Measurements from ENCODE around the gene SIGLEC8. TPM values are rescaled to one million over a fixed set of nuclear protein-coding genes. Genes with fewer than 3 reads are reported as not detected.

SIGLEC8 gene
- total RNA-seq, 1 donor: not detected

DNA sequence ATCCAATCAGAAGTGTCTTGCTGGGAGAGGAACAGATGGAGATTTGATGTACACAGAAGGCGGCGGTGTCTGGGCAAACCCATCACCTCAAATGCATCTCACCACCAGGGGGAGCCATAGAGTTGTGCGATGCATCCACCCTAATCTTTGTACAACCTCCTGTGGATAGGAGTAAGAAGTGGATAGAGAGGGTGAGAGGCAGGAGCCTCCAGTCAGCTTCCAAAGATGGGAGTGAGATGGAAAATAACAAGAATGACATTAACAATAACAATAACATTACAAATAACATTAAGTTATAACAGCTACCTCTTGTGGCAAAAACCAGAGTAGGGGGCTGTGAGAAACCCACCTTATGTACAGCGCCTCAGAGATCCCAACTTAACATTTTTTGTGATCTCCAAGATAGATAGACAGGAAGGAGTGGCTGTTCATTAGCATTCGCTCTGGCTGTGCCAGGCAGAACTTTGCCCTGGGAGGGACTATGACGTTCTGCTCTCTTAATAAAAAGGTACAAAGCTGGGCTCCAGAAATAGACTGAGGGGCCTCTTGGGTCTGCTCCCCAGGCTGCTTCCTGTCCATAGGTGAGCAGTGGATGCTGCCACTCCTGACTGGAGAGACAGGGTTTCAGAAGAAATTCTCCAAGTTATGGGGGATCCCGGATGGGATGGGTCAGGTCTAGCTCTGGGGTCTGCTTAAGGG, 14.9 kb upstream of the SIGLEC8 start:
- Histone ChIP-seq H3K4me3 (ENCODE audit: insufficient read depth, low read length) (no peak overlapping the region), H2AFZ (ENCODE audit: low read length) (no peak overlapping the region), H3K4me2 (ENCODE audit: insufficient read depth, low read length) (no peak overlapping the region), H3K4me1 (ENCODE audit: insufficient read depth, low read length) (no peaks in the 10 kb centered on the region), H4K20me1 (ENCODE audit: insufficient read depth, low read length) (no peaks in the 10 kb centered on the region), H3K79me2 (ENCODE audit: insufficient read depth, low read length) (no peaks in the 10 kb centered on the region), H3K27ac (ENCODE audit: low read depth, low read length) (no peak overlapping the region), H3K9me3 (ENCODE audit: low read depth, low read length) (no peaks in the 10 kb centered on the region), H3K27me3 (ENCODE audit: insufficient read depth, low read length) (no peaks in the 10 kb centered on the region), H3K36me3 (ENCODE audit: insufficient read depth, low read length) (no peaks in the 10 kb centered on the region)
- DNase-seq (ENCODE audit: insufficient read length, low spot score, missing footprints): peak; percentile 86
- TF ChIP-seq, protein P1, sequence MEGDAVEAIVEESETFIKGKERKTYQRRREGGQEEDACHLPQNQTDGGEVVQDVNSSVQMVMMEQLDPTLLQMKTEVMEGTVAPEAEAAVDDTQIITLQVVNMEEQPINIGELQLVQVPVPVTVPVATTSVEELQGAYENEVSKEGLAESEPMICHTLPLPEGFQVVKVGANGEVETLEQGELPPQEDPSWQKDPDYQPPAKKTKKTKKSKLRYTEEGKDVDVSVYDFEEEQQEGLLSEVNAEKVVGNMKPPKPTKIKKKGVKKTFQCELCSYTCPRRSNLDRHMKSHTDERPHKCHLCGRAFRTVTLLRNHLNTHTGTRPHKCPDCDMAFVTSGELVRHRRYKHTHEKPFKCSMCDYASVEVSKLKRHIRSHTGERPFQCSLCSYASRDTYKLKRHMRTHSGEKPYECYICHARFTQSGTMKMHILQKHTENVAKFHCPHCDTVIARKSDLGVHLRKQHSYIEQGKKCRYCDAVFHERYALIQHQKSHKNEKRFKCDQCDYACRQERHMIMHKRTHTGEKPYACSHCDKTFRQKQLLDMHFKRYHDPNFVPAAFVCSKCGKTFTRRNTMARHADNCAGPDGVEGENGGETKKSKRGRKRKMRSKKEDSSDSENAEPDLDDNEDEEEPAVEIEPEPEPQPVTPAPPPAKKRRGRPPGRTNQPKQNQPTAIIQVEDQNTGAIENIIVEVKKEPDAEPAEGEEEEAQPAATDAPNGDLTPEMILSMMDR (IDR thresholded peaks at IDR 0.05; ENCODE audit: extremely low read depth, low read depth, low read length): peak; percentile 90

DNA sequence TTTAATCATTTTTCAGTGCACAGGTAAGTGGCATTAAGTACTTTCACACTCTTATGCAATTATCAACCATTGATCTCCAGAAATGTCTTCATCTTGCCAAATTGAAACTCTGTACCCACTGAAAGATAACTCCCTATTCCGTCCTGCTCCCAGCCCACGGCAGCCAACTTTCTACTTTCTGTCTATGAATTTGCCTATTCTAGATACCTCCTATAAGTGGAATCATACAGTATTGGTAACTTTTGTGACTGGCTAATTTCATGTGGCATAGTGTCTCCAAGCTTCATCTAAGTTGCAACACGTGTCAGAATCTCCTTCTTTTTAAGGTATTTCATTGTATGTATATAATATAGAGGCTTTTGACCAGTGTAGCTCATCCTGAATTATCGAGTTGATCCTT, 14.4 kb upstream of the SIGLEC8 start:
- H4K20me1 ChIP-seq (ENCODE audit: insufficient read depth, low read length): no peaks in the 10 kb centered on the region
- H2AFZ ChIP-seq (ENCODE audit: low read length): no peak overlapping the region
- no peaks in the 10 kb centered on the region for H3K27me3 ChIP-seq (ENCODE audit: insufficient read depth, low read length)
- no peak overlapping the region for H3K4me3 ChIP-seq (ENCODE audit: insufficient read depth, low read length)
- no peak for DNase-seq (ENCODE audit: insufficient read length, low spot score, missing footprints)
- no peak overlapping the region for H3K27ac ChIP-seq (ENCODE audit: low read depth, low read length)
- H3K9me3 ChIP-seq (ENCODE audit: low read depth, low read length): no peaks in the 10 kb centered on the region
- H3K4me1 ChIP-seq (ENCODE audit: insufficient read depth, low read length): no peaks in the 10 kb centered on the region
- TF ChIP-seq, protein P1 (IDR thresholded peaks at IDR 0.05; ENCODE audit: extremely low read depth, low read depth, low read length): no peak
- no peaks in the 10 kb centered on the region for H3K79me2 ChIP-seq (ENCODE audit: insufficient read depth, low read length)
- H3K4me2 ChIP-seq (ENCODE audit: insufficient read depth, low read length): no peak overlapping the region
- no peaks in the 10 kb centered on the region for H3K36me3 ChIP-seq (ENCODE audit: insufficient read depth, low read length)

DNA sequence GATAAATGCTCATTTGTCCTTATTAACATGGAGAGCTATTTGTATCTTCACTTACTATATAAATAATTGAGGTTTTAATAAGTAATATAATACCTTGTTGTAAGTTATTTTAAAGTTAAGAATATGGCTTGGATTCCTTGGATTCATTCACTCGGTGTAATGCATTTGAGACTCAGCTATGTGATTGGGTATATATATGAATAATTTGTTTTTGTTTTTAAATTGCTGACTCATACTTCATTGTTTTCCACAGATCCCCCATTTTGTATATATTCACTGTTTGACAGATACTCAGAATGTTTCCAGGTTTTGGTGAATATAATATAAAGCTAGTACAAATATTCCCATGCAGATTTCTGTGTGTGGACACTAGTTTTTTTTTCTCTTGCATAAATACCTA, 13.3 kb upstream of the SIGLEC8 start:
- TF ChIP-seq, protein P1 (IDR thresholded peaks at IDR 0.05; ENCODE audit: extremely low read depth, low read depth, low read length): no peak
- Histone ChIP-seq H3K36me3 (ENCODE audit: insufficient read depth, low read length) (no peaks in the 10 kb centered on the region), H3K4me2 (ENCODE audit: insufficient read depth, low read length) (no peak overlapping the region), H3K79me2 (ENCODE audit: insufficient read depth, low read length) (no peaks in the 10 kb centered on the region), H2AFZ (ENCODE audit: low read length) (no peak overlapping the region), H3K4me3 (ENCODE audit: insufficient read depth, low read length) (no peak overlapping the region), H3K27me3 (ENCODE audit: insufficient read depth, low read length) (no peaks in the 10 kb centered on the region), H4K20me1 (ENCODE audit: insufficient read depth, low read length) (no peaks in the 10 kb centered on the region), H3K4me1 (ENCODE audit: insufficient read depth, low read length) (no peaks in the 10 kb centered on the region), H3K27ac (ENCODE audit: low read depth, low read length) (no peak overlapping the region), H3K9me3 (ENCODE audit: low read depth, low read length) (no peaks in the 10 kb centered on the region)
- no peak for DNase-seq (ENCODE audit: insufficient read length, low spot score, missing footprints)

DNA sequence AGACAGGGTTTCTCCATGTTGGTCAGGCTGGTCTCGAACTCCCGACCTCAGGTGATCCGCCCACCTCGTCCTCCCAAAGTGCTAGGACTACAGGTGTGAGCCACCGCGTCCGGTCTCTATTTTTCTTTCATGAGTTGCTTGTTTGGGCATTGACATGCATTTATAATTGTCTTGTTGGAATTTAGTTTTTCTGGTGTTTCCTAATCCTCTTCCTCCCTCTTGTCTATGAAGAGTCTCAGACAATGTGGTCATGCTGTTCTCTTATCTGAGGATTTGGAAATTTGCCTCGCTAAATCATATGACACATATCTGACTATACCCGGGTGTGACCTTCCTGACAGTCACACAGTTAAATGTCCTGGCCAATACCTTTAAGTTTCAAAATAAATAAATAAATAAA, 12.7 kb upstream of the SIGLEC8 start:
- Histone ChIP-seq H4K20me1 (ENCODE audit: insufficient read depth, low read length) (no peaks in the 10 kb centered on the region), H3K27ac (ENCODE audit: low read depth, low read length) (no peak overlapping the region), H3K4me3 (ENCODE audit: insufficient read depth, low read length) (no peak overlapping the region), H2AFZ (ENCODE audit: low read length) (no peak overlapping the region), H3K9me3 (ENCODE audit: low read depth, low read length) (no peaks in the 10 kb centered on the region), H3K4me2 (ENCODE audit: insufficient read depth, low read length) (no peak overlapping the region), H3K79me2 (ENCODE audit: insufficient read depth, low read length) (no peaks in the 10 kb centered on the region), H3K4me1 (ENCODE audit: insufficient read depth, low read length) (no peaks in the 10 kb centered on the region), H3K27me3 (ENCODE audit: insufficient read depth, low read length) (no peaks in the 10 kb centered on the region), H3K36me3 (ENCODE audit: insufficient read depth, low read length) (no peaks in the 10 kb centered on the region)
- TF ChIP-seq, protein P1 (IDR thresholded peaks at IDR 0.05; ENCODE audit: extremely low read depth, low read depth, low read length): no peak
- DNase-seq (ENCODE audit: insufficient read length, low spot score, missing footprints): no peak

Data from osteoblast (primary cell).